Activated CD8-positive, alpha-beta T cell treated with anti-CD3 and anti-CD28 coated beads, Interleukin-2, amount 10 ng/mL, durations not matched to agents 7 days and 5 days (primary cell): ENCODE measurements around the gene CMTM8. TPM values are rescaled to one million over a fixed set of nuclear protein-coding genes. Genes with fewer than 3 reads are reported as not detected.

Source experiments
- ATAC-seq: fragments of 150-1000 bp; cut with Tn5 transposase; one replicate; pipeline ENCODE4 v1.10.0; 2021; ENCODE audit warnings: moderate library complexity
- CTCF ChIA-PET: fragments of 350-600 bp; sonication (Branson Sonifier 250); formaldehyde crosslinking; loops from one replicate; lab custom pipeline; 2021; ENCODE audit warnings: antibody characterized with exemption; lab: Charles Lee
- POLR2A ChIA-PET: fragments of 350-600 bp; sonication (Branson Sonifier 250); formaldehyde crosslinking; loops from one replicate; lab custom pipeline; 2021; ENCODE audit warnings: antibody characterized with exemption; lab: Charles Lee
- DNase-seq: peaks from one replicate; pipeline ENCODE4 v3.0.0-alpha.2; 2020
- H3K27ac Mint-ChIP-seq: one replicate; pipeline ENCODE4 v1.8.0; 2021; ENCODE audit warnings: mild to moderate bottlenecking, mixed read lengths
- H3K27me3 Mint-ChIP-seq: one replicate; pipeline ENCODE4 v1.8.0; 2021; ENCODE audit warnings: low read depth, mixed read lengths
- H3K36me3 Mint-ChIP-seq: one replicate; pipeline ENCODE4 v1.8.0; 2021; ENCODE audit warnings: low read depth, mixed read lengths
- H3K4me1 Mint-ChIP-seq: one replicate; pipeline ENCODE4 v1.8.0; 2021; ENCODE audit warnings: low read depth, mixed read lengths
- H3K4me3 Mint-ChIP-seq: one replicate; pipeline ENCODE4 v1.8.0; 2021; ENCODE audit warnings: mild to moderate bottlenecking, mixed read lengths
- H3K9me3 Mint-ChIP-seq: one replicate; pipeline ENCODE4 v1.8.0; 2022; ENCODE audit warnings: mixed read lengths; ENCODE audit not compliant: insufficient read depth
- total RNA-seq, 2 experiments: library from RNA; stranded (reverse); gene quantifications; one replicate each; pipeline ENCODE4 v1.2.3, GENCODE V29; 2021

The CMTM8 gene
- total RNA-seq, 2 experiments from 2014 or later, result 2.1 TPM

- H3K4me1 Mint-ChIP-seq, result peaks cover 34% of the 10 kb centered on the region
- no peak overlapping the region for H3K4me3 Mint-ChIP-seq
- CTCF ChIA-PET, result interaction anchor here (0.8 to 5.4 kb wide), 23 partner anchors 8 to 196 kb away, joined by 3 to 45 read pairs (median 5); partner anchors contain the start of gene CMTM7
- H3K27ac Mint-ChIP-seq, result peak overlapping the region; percentile 66
- POLR2A ChIA-PET, result interaction anchor here (0.6 to 1.8 kb wide), 9 partner anchors 10 to 96 kb away, joined by 3 to 8 read pairs (median 4); partner anchors contain the start of gene CMTM7
- ATAC-seq (peak; percentile 43), DNase-seq (no peak)
- no peaks in the 10 kb centered on the region for H3K9me3 Mint-ChIP-seq
- H3K36me3 Mint-ChIP-seq, result no peaks in the 10 kb centered on the region
- H3K27me3 Mint-ChIP-seq, result no peaks in the 10 kb centered on the region
Measured at GRCh38 chr3:32371461-32372212, 133.2 kb downstream of the CMTM8 start.

GRCh38 chr3:32372213-32372490 is 133.7 kb downstream of the CMTM8 start:
- no peak overlapping the region for H3K4me3 Mint-ChIP-seq
- CTCF ChIA-PET, result interaction anchor here (0.8 to 5.4 kb wide), 21 partner anchors 9 to 196 kb away, joined by 3 to 45 read pairs (median 5); partner anchors contain the start of gene CMTM7
- ATAC-seq (no peak), DNase-seq (no peak)
- H3K36me3 Mint-ChIP-seq, result no peaks in the 10 kb centered on the region
- H3K27ac Mint-ChIP-seq, result peak overlapping the region; percentile 39
- no peaks in the 10 kb centered on the region for H3K9me3 Mint-ChIP-seq
- POLR2A ChIA-PET, result interaction anchor here (0.9 to 1.8 kb wide), 8 partner anchors 10 to 96 kb away, joined by 3 to 8 read pairs (median 4); partner anchors contain the start of gene CMTM7
- peaks cover 31% of the 10 kb centered on the region for H3K4me1 Mint-ChIP-seq
- no peaks in the 10 kb centered on the region for H3K27me3 Mint-ChIP-seq

GRCh38 chr3:32373276-32373675 is 134.8 kb downstream of the CMTM8 start:
- Mint-ChIP-seq H3K9me3 (no peaks in the 10 kb centered on the region), H3K4me3 (no peak overlapping the region), H3K27me3 (peaks cover 4% of the 10 kb centered on the region), H3K4me1 (peaks cover 24% of the 10 kb centered on the region), H3K27ac (no peak overlapping the region), H3K36me3 (no peaks in the 10 kb centered on the region)
- DNase-seq, result no peak
- no peak for ATAC-seq
- ChIA-PET CTCF (interaction anchor here (0.5 to 6.2 kb wide), 8 partner anchors 10 to 196 kb away, joined by 3 to 107 read pairs (median 30); partner anchors contain the start of gene CMTM7), POLR2A (no interaction called here)

GRCh38 chr3:32373844-32374243 is 135.4 kb downstream of the CMTM8 start:
- Mint-ChIP-seq H3K4me1 (peaks cover 24% of the 10 kb centered on the region), H3K27me3 (peaks cover 4% of the 10 kb centered on the region), H3K36me3 (no peaks in the 10 kb centered on the region), H3K9me3 (no peaks in the 10 kb centered on the region), H3K4me3 (no peak overlapping the region), H3K27ac (no peak overlapping the region)
- POLR2A ChIA-PET, result no interaction called here
- DNase-seq, result no peak
- no peak for ATAC-seq
- CTCF ChIA-PET, result interaction anchor here (1.0 to 6.2 kb wide), 18 partner anchors 9 to 197 kb away, joined by 3 to 107 read pairs (median 10); partner anchors contain the start of gene CMTM7

GRCh38 chr3:32374788-32375595 is 136.5 kb downstream of the CMTM8 start:
- DNase-seq, result peak; percentile 86
- no peak overlapping the region for H3K4me3 Mint-ChIP-seq
- peaks cover 10% of the 10 kb centered on the region for H3K27me3 Mint-ChIP-seq
- ChIA-PET POLR2A (interaction anchor here (0.6 to 0.7 kb wide), 2 partner anchors 29 to 85 kb away, joined by 3 to 4 read pairs; no protein-coding TSS in a partner anchor), CTCF (interaction anchor here (0.7 to 6.2 kb wide), 46 partner anchors 8 to 198 kb away, joined by 3 to 107 read pairs (median 5); partner anchors contain the start of gene CMTM7)
- no peak overlapping the region for H3K27ac Mint-ChIP-seq
- peak; percentile 70 for ATAC-seq
- H3K36me3 Mint-ChIP-seq, result no peaks in the 10 kb centered on the region
- no peaks in the 10 kb centered on the region for H3K9me3 Mint-ChIP-seq
- peaks cover 24% of the 10 kb centered on the region for H3K4me1 Mint-ChIP-seq

GRCh38 chr3:32375596-32375930 is 137.1 kb downstream of the CMTM8 start:
- ChIA-PET CTCF (interaction anchor here (0.7 to 6.2 kb wide), 35 partner anchors 8 to 194 kb away, joined by 3 to 107 read pairs (median 7); partner anchors contain the start of gene CMTM7), POLR2A (interaction anchor here (0.7 kb wide), 1 partner anchor 30 kb away, joined by 3 read pairs; no protein-coding TSS in a partner anchor)
- Mint-ChIP-seq H3K27me3 (peaks cover 13% of the 10 kb centered on the region), H3K27ac (no peak overlapping the region), H3K4me1 (peaks cover 24% of the 10 kb centered on the region), H3K4me3 (no peak overlapping the region), H3K9me3 (no peaks in the 10 kb centered on the region), H3K36me3 (no peaks in the 10 kb centered on the region)
- no peak for ATAC-seq
- DNase-seq, result no peak

- no peaks in the 10 kb centered on the region for H3K9me3 Mint-ChIP-seq
- H3K27ac Mint-ChIP-seq, result no peak overlapping the region
- POLR2A ChIA-PET, result no interaction called here
- ATAC-seq (no peak), DNase-seq (no peak)
- H3K27me3 Mint-ChIP-seq, result peaks cover 13% of the 10 kb centered on the region
- H3K4me1 Mint-ChIP-seq, result peaks cover 21% of the 10 kb centered on the region
- no peak overlapping the region for H3K4me3 Mint-ChIP-seq
- CTCF ChIA-PET, result interaction anchor here (0.7 to 6.2 kb wide), 22 partner anchors 9 to 194 kb away, joined by 3 to 107 read pairs (median 8); partner anchors contain the start of gene CMTM7
- no peaks in the 10 kb centered on the region for H3K36me3 Mint-ChIP-seq
Measured at GRCh38 chr3:32376115-32376514, 137.6 kb downstream of the CMTM8 start.

- Mint-ChIP-seq H3K36me3 (no peaks in the 10 kb centered on the region), H3K9me3 (no peaks in the 10 kb centered on the region), H3K27ac (no peak overlapping the region), H3K4me1 (peaks cover 7% of the 10 kb centered on the region), H3K27me3 (peaks cover 17% of the 10 kb centered on the region), H3K4me3 (no peak overlapping the region)
- POLR2A ChIA-PET, result no interaction called here
- ATAC-seq (no peak), DNase-seq (no peak)
- CTCF ChIA-PET, result no interaction called here
Measured at GRCh38 chr3:32379831-32380500, 141.5 kb downstream of the CMTM8 start.

- H3K27me3 Mint-ChIP-seq, result peaks cover 17% of the 10 kb centered on the region
- CTCF ChIA-PET, result interaction anchor here (3.6 kb wide), 1 partner anchor 86 kb away, joined by 15 read pairs; no protein-coding TSS in a partner anchor
- no peak overlapping the region for H3K4me3 Mint-ChIP-seq
- H3K4me1 Mint-ChIP-seq, result no peaks in the 10 kb centered on the region
- H3K27ac Mint-ChIP-seq, result no peak overlapping the region
- POLR2A ChIA-PET, result interaction anchor here (0.6 to 1.6 kb wide), 3 partner anchors 9 to 50 kb away, joined by 3 to 4 read pairs (median 3); no protein-coding TSS in a partner anchor
- ATAC-seq (no peak), DNase-seq (no peak)
- no peaks in the 10 kb centered on the region for H3K36me3 Mint-ChIP-seq
- H3K9me3 Mint-ChIP-seq, result no peaks in the 10 kb centered on the region
Measured at GRCh38 chr3:32381922-32382321, 143.4 kb downstream of the CMTM8 start.

GRCh38 chr3:32383136-32383711 is 144.7 kb downstream of the CMTM8 start:
- CTCF ChIA-PET, result interaction anchor here (0.8 to 3.6 kb wide), 5 partner anchors 8 to 84 kb away, joined by 3 to 15 read pairs (median 4); no protein-coding TSS in a partner anchor
- no peak overlapping the region for H3K4me3 Mint-ChIP-seq
- ATAC-seq (no peak), DNase-seq (no peak)
- H3K27me3 Mint-ChIP-seq, result peaks cover 12% of the 10 kb centered on the region
- POLR2A ChIA-PET, result interaction anchor here (0.6 to 1.6 kb wide), 3 partner anchors 8 to 82 kb away, joined by 4 read pairs; partner anchors contain the start of gene CMTM7
- no peaks in the 10 kb centered on the region for H3K36me3 Mint-ChIP-seq
- H3K27ac Mint-ChIP-seq, result no peak overlapping the region
- no peaks in the 10 kb centered on the region for H3K4me1 Mint-ChIP-seq
- no peaks in the 10 kb centered on the region for H3K9me3 Mint-ChIP-seq
